GM12874 (cell line): ENCODE results near the gene MIA.

Experiments
- TF ChIP-seq, protein P1 (sequence below): IDR thresholded peaks from 2 replicates; pipeline ENCODE4 v1.5.1; 2011; ENCODE audit warnings: low read depth, mild to moderate bottlenecking, control low read depth, low read length, moderate library complexity; ENCODE audit not compliant: insufficient read depth

The MIA gene

DNA sequence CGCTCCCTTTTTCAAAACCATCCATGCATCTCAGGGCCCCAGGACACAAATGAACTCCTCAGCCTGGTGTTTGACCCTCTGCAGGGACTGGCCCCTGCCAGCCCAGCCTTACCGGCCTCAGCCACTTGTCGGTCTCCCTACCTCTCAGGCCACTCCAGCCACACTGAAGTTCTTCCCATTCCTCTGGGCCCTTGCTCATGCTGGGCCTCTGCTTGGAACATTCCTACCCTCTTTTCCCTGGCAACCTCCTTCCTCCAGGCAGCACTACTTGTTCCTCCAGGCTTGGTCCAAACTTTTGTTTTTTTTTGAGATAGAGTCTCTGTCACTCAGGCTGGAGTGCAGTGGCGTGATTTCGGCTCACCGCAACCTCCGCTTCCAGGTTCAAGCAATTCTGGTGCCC, 16.0 kb downstream of the MIA start:
- TF ChIP-seq, protein P1, sequence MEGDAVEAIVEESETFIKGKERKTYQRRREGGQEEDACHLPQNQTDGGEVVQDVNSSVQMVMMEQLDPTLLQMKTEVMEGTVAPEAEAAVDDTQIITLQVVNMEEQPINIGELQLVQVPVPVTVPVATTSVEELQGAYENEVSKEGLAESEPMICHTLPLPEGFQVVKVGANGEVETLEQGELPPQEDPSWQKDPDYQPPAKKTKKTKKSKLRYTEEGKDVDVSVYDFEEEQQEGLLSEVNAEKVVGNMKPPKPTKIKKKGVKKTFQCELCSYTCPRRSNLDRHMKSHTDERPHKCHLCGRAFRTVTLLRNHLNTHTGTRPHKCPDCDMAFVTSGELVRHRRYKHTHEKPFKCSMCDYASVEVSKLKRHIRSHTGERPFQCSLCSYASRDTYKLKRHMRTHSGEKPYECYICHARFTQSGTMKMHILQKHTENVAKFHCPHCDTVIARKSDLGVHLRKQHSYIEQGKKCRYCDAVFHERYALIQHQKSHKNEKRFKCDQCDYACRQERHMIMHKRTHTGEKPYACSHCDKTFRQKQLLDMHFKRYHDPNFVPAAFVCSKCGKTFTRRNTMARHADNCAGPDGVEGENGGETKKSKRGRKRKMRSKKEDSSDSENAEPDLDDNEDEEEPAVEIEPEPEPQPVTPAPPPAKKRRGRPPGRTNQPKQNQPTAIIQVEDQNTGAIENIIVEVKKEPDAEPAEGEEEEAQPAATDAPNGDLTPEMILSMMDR: no peak

DNA sequence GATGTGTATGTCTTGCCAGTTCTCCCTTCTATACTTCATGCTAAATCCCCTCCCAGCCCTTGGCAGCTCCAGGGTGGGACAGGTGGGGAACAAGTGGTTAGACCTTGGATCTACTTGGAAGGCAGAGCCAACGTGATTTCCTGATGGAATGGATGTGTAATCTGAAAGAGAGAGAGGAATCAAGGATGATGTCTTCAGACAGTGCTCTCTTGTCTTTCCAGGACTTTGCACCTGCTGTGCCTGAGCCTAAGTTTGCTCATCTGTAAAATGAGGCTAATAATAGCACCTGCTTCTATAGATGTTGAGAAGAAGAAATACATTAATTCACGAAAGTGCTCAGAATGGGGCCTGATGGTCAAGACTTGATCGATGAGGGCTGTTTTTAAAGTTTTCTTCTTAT, 16.7 kb downstream of the MIA start:
- TF ChIP-seq, protein P1: no peak

DNA sequence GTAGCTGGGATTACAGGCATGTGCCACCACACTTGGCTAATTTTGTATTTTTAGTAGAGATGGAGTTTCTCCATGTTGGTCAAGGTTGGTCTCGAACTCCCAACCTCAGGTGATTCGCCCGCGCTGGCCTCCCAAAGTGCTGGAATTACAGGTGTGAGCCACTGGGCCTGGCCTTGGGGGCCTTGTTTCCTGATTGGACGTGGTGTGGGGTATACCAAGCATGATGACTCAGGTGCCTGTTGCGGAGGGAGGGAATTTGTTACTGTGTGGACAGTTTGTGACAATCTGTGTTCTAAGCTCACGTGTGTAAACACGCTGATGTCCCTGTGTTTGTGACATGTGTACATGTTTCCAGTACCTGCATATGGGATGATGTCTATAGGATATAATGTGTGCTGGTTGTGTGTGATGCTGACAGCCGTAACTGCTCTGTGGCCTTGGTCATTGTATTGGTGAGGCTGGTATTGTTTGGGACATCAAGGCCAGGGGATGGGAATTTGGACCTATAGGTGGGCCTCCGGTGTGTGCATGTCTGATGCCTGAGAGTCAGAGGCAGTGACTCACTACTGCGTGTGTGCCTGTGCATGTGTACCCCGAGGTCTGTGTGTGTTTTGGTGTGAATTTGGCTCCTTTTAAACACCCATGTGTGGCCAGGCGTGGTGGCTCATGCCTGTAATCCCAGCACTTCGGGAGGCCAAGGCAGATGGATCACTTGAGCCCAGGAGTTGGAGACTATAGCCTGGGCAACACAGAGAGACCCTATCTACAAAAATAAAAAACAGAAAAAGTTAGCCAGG, 22.0 kb downstream of the MIA start:
- TF ChIP-seq, protein P1: no peak

DNA sequence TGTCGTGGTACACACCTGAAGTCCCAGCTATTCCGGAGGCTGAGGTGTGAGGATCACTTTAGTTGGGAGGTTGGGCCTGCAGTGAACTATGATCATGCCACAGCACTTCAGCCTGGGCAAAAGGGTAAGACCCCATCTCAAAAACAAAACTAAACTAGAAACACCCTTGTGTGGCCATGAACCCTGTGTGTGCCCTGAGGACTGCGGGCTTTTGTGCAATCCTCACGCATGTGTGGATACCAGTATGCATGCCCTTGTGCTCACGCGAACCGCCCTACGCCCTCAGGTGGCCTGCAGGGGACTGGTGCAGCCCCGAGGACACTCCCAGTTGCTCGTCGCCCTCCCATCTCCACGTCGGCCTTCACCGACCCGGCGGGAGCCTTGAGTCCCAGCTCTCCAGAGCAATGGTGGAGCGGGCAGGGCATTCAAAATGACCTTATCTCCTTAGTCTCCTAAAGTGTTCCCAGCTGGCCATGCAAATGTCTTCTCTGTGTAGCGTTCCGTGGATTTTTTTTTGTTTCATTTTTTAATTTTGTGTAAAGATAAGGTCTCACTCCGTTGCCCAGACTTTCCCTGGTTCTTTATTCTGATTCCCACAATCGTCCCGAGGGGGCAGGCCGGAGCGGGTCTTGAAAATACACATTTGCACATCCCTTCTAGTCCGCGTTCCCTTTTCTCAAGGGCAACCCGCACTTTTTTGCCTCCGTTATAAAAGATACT, 22.8 kb downstream of the MIA start:
- TF ChIP-seq, protein P1: peak; percentile 48; the same call in 1 of the 2 replicates

DNA sequence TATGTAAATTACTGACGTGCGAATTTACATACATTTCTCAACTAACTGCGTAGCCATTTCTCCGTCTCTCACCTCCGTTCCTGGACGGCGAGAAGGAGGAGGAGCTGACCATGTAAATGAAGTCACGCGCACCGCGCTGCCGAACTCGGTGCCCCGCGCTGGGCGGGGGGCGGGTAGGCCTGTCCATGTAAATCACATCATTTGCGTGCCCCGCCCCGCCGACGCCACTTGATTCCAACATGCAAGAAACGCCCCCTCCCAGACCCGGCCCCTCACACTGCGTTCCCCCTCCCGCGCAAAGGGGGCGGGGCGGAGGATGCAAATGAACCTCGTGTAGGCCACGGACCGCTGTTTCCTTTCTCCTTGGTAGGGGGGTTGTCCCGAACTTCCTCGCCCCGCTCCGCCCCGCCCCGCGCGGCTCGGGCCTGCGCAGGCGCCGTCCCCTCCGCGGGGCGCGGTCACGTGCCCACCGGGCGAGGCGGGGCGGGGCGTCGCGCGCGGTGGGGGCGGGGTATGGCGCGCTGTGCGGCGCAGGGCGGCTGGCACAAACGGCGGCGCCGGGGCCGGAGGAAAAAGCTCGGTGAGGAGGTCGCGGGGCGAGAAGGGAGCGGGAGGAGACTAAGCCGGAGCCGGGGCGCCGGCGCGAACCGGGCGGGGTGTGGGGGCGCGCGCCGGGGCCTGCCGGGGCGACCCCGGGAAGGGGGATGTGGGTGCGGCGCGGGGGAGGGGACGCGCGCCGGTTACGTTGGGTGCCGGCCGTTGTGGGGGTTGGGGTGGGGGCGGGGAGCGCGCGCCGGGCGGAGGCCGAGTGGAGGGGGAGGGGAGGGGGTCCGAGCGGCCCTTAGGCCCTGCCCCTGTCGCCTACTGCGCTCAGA, 23.6 kb downstream of the MIA start, which contains the start of gene EGLN2:
EGLN2 (plus strand) TSS at position 509 of the 875 bp plus-strand sequence. CDS start 1,382 bp downstream, outside the sequence.
- TF ChIP-seq, protein P1: no peak

DNA sequence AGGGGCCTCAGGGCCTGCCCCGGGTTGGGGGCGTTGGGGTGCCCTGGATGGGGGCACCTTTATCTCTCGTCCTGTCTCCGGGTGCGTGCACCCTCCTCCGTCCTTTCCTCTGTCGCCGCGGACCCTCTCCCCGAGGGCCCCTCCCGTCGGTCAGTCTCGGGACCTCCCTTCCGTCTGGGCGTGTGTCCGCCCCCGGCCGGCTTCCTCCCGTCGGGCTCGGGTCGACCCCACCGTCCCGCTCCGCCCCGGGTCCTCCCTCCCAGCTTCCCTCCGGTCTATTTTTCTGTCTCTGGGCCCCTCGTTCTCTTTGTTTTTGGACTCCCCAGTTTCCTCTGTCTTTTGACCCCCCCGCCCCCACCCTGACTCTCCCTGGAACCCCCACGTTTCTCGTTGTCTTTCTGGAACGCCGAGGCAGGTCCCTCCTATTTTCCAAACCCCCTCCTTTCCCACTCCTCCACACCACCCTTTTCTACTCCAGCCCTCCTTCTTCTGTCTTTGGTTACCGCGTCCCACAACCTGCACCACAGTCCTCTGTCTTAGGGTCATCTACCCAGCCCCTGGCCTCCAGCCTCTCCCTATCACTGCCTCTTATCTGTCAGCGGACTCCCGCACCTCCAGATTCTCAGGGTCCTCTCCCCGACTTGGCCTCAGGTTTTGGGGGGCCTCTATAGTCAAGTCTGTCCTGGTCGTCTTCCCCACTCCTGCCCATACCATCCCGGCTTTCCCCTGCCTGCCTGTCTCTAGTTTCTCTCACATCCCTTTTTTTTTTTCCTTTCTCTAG, 24.4 kb downstream of the MIA start:
- TF ChIP-seq, protein P1: no peak
